Kidney (tissue), 14 donors: ENCODE measurements around the gene FAM151A. TPM values are rescaled to one million over a fixed set of nuclear protein-coding genes. Genes with fewer than 3 reads are reported as not detected.

ENCODE experiments used
- DNase-seq, 5 donors: peaks; one replicate each; pipeline ENCODE4 v3.0.0-alpha.2; 2013 to 2020
- FAIRE-seq: peaks from 2 replicates; lab custom pipeline; 2012; peaks lifted over from hg19 to GRCh38; lab: Jason Lieb, UNC
- H3K27ac ChIP-seq, 2 donors: one replicate each; pipeline ENCODE4 v1.7.0; 2013; ENCODE audit warnings: low read depth in 2 of 2, low read length in 2 of 2, inconsistent platforms in 1 of 2
- H3K27me3 ChIP-seq: one replicate; pipeline ENCODE4 v1.7.1; 2013; ENCODE audit warnings: low read length, inconsistent platforms; ENCODE audit not compliant: control insufficient read depth, insufficient read depth
- H3K36me3 ChIP-seq, 3 donors: one replicate each; pipeline versions ENCODE4 v1.7.0 to v1.7.1; 2013; ENCODE audit warnings: low read length in 3 of 3, control low read depth in 1 of 3, inconsistent platforms in 1 of 3; ENCODE audit not compliant: insufficient read depth in 3 of 3, control insufficient read depth in 2 of 3
- H3K4me1 ChIP-seq, 3 donors: one replicate each; pipeline versions ENCODE4 v1.7.0 to v1.7.1; 2013; ENCODE audit warnings: low read length in 3 of 3, inconsistent platforms in 1 of 3, low read depth in 1 of 3; ENCODE audit not compliant: control insufficient read depth in 2 of 3, insufficient read depth in 2 of 3
- H3K4me3 ChIP-seq, 3 donors: one replicate each; pipeline versions ENCODE4 v1.7.0 to v1.8.1; 2013; ENCODE audit warnings: low read length in 3 of 3, control low read depth in 1 of 3, inconsistent platforms in 1 of 3
- H3K9ac ChIP-seq, 3 donors: one replicate each; pipeline versions ENCODE4 v1.7.0 to v1.7.1; 2013; ENCODE audit warnings: low read length in 3 of 3, control low read depth in 1 of 3, inconsistent platforms in 1 of 3
- H3K9me3 ChIP-seq, 3 donors: one replicate each; pipeline versions ENCODE4 v1.7.0 to v1.7.1; 2013; ENCODE audit warnings: low read length in 3 of 3, control low read depth in 1 of 3, inconsistent platforms in 1 of 3; ENCODE audit not compliant: control insufficient read depth in 2 of 3, insufficient read depth in 1 of 3
- CTCF ChIP-seq: IDR thresholded peaks from 3 replicates; pipeline ENCODE4 v1.5.1; 2012; ENCODE audit warnings: mild to moderate bottlenecking, moderate library complexity, borderline replicate concordance; ENCODE audit not compliant: insufficient read depth; ENCODE audit errors: extremely low read depth
- intact Hi-C: fragments of 100-400 bp; cut with DNase I; formaldehyde crosslinking; loops from one replicate; pipeline ENCODE4 v1.11.1; 2022
- polyA plus RNA-seq: library from polyadenylated mRNA; stranded (reverse); fragments of 350-450 nt; fragmentation: Illumina TruSeq; extraction: RNeasy Lipid Tissue Mini Kit (QIAGEN cat#74804); gene quantifications from one replicate; pipeline ENCODE4 v1.2.3, GENCODE V29; 2014; ENCODE audit warnings: low read depth, low replicate concordance; ENCODE audit not compliant: insufficient read depth
- total RNA-seq: library from RNA; stranded (reverse); fragmentation: NEBNext Ultra II Directional; extraction: Animal tissue kit (Norgen Biotek cat#: 25700); gene quantifications from one replicate; pipeline ENCODE4 v1.2.1, GENCODE V29; 2021
- donor health status: control.
- donor health status: control.
- donor health status: control.
- donor health status: control.
- donor health status: control.
- donor health status: DM: yes; HTN: yes; CAD: no.
- donor health status: Normal renal cell carcinoma (clear cell type).

FAM151A gene
- total and polyA plus RNA-seq, 2 donors from 2014 or later: 237 TPM; not detected in 1

GRCh38 chr1:54609301-54609921, 13.9 kb downstream of the FAM151A start:
- no peaks in the 10 kb centered on the region for H3K4me1 ChIP-seq
- intact Hi-C loops: no loop called here
- no peak for FAIRE-seq
- H3K27me3 ChIP-seq: no peaks in the 10 kb centered on the region
- DNase-seq: peak in 1 of 5 donors; percentile 43
- peaks cover 0 to 43% (median 11%) of the 10 kb centered on the region in 3 donors for H3K36me3 ChIP-seq
- TF ChIP-seq CTCF: no peak
- H3K9me3 ChIP-seq: no peaks in the 10 kb centered on the region
- no peak overlapping the region for H3K27ac ChIP-seq
- no peak overlapping the region for H3K9ac ChIP-seq
- H3K4me3 ChIP-seq: no peak overlapping the region

- H3K4me1 ChIP-seq: no peaks in the 10 kb centered on the region
- no peaks in the 10 kb centered on the region for H3K27me3 ChIP-seq
- peaks cover 0 to 48% (median 11%) of the 10 kb centered on the region in 3 donors for H3K36me3 ChIP-seq
- DNase-seq (no peak), FAIRE-seq (no peak)
- no peak overlapping the region for H3K27ac ChIP-seq
- no peak for TF ChIP-seq CTCF
- H3K9me3 ChIP-seq: no peaks in the 10 kb centered on the region
- H3K4me3 ChIP-seq: no peak overlapping the region
- intact Hi-C loops: no loop called here
- no peak overlapping the region for H3K9ac ChIP-seq
Measured at GRCh38 chr1:54608566-54609230, 14.6 kb downstream of the FAM151A start.

- no peak overlapping the region for H3K4me3 ChIP-seq
- H3K27ac ChIP-seq: no peak overlapping the region
- H3K9ac ChIP-seq: no peak overlapping the region
- intact Hi-C loops: no loop called here
- no peaks in the 10 kb centered on the region for H3K9me3 ChIP-seq
- H3K4me1 ChIP-seq: peaks cover 0 to 3% (median 0%) of the 10 kb centered on the region in 3 donors
- no peaks in the 10 kb centered on the region for H3K27me3 ChIP-seq
- no peak for DNase-seq
- no peak for FAIRE-seq
- no peak for TF ChIP-seq CTCF
- peaks cover 0 to 52% (median 11%) of the 10 kb centered on the region in 3 donors for H3K36me3 ChIP-seq
Measured at GRCh38 chr1:54607821-54608565, 15.3 kb downstream of the FAM151A start.
